Activated CD8-positive, alpha-beta T cell treated with anti-CD3 and anti-CD28 coated beads for 36 hours (primary cell): ENCODE measurements around the gene METAP1D. TPM values are rescaled to one million over a fixed set of nuclear protein-coding genes. Genes with fewer than 3 reads are reported as not detected.

Experiments
- ATAC-seq: fragments of 200-7000 bp; cut with Tn5 transposase; one replicate; pipeline ENCODE4 v1.10.0; 2021; ENCODE audit warnings: mild to moderate bottlenecking, moderate library complexity
- CTCF ChIA-PET: fragments of 350-600 bp; sonication (Branson Sonifier 250); formaldehyde crosslinking; loops from one replicate; lab custom pipeline; 2021; ENCODE audit warnings: antibody characterized with exemption; lab: Charles Lee
- POLR2A ChIA-PET: fragments of 350-600 bp; sonication (Branson Sonifier 250); formaldehyde crosslinking; loops from one replicate; lab custom pipeline; 2021; ENCODE audit warnings: antibody characterized with exemption; lab: Charles Lee
- DNase-seq: peaks from one replicate; pipeline ENCODE4 v3.0.0-alpha.2; 2020
- H3K27ac Mint-ChIP-seq: one replicate; pipeline ENCODE4 v1.8.0; 2021; ENCODE audit warnings: mild to moderate bottlenecking, mixed read lengths
- H3K27me3 Mint-ChIP-seq: one replicate; pipeline ENCODE4 v1.8.0; 2021; ENCODE audit warnings: mixed read lengths
- H3K36me3 Mint-ChIP-seq: one replicate; pipeline ENCODE4 v1.8.0; 2021; ENCODE audit warnings: low read depth, mixed read lengths
- H3K4me1 Mint-ChIP-seq: one replicate; pipeline ENCODE4 v1.8.0; 2021; ENCODE audit warnings: low read depth, mixed read lengths
- H3K4me3 Mint-ChIP-seq: one replicate; pipeline ENCODE4 v1.8.0; 2021; ENCODE audit warnings: mild to moderate bottlenecking, moderate library complexity, mixed read lengths
- H3K9me3 Mint-ChIP-seq: one replicate; pipeline ENCODE4 v1.8.0; 2021; ENCODE audit warnings: mixed read lengths
- intact Hi-C: fragments of 100-400 bp; cut with micrococcal nuclease; formaldehyde crosslinking; loops from one replicate; pipeline ENCODE4 v1.10.0; 2022
- total RNA-seq, 2 experiments: library from RNA; stranded (reverse); gene quantifications; one replicate each; pipeline ENCODE4 v1.2.3, GENCODE V29; 2021
- TF ChIP-seq, protein P1 (sequence below): fragments of 200-600 bp; IDR thresholded peaks from one replicate; pipeline ENCODE4 v1.8.0; 2022; ENCODE audit warnings: antibody characterized with exemption, mild to moderate bottlenecking

Gene METAP1D
- total RNA-seq, 2 experiments from 2014 or later, result 5.4 to 8.8 TPM

DNA sequence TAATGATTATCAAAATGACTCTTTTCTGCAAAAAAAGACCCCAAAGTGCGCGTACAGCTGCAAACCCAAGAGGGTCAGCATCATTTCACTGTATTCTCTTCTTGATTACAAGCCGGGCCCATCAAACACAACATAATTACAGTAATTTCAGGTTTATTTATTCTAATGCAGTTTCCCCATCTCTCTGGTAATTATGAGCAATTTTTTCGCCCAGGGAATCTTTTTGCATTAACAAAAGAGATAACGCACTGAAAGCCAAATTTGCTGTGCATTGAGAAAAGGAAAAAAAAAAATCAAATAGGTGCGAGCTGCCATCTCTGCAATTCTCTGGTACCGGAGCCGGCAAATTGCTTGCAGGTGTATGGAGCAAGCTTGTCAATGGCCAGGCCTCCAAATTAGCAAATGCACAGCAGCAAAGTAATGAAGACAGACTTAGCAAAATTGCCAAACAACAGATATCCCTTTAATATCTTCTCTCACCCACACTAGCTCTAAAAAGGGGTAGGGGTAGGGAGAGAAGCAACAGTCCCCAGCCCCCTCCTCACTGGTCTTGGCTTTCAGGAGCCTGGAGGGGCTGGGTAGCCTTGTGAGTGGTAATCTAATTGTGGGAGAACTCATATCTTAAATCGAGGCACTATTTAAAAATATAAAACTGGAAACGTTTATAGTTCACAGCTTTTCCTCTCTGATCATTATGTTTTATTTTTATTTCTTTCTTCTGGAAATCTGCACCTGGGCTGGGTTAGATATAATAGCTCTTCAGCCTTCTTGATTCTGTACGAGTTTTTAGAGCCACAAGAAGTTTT, 92.2 kb downstream of the METAP1D start:
- intact Hi-C loops, result no loop called here
- H3K4me3 Mint-ChIP-seq, result no peak overlapping the region
- POLR2A ChIA-PET, result interaction anchor here (0.5 to 2.2 kb wide), 2 partner anchors 10 to 12 kb away, joined by 3 to 6 read pairs; no protein-coding TSS in a partner anchor
- ATAC-seq (no peak), DNase-seq (no peak)
- no peak overlapping the region for H3K27ac Mint-ChIP-seq
- H3K9me3 Mint-ChIP-seq, result no peaks in the 10 kb centered on the region
- peaks cover 41% of the 10 kb centered on the region for H3K4me1 Mint-ChIP-seq
- H3K36me3 Mint-ChIP-seq, result no peaks in the 10 kb centered on the region
- TF ChIP-seq, protein P1, sequence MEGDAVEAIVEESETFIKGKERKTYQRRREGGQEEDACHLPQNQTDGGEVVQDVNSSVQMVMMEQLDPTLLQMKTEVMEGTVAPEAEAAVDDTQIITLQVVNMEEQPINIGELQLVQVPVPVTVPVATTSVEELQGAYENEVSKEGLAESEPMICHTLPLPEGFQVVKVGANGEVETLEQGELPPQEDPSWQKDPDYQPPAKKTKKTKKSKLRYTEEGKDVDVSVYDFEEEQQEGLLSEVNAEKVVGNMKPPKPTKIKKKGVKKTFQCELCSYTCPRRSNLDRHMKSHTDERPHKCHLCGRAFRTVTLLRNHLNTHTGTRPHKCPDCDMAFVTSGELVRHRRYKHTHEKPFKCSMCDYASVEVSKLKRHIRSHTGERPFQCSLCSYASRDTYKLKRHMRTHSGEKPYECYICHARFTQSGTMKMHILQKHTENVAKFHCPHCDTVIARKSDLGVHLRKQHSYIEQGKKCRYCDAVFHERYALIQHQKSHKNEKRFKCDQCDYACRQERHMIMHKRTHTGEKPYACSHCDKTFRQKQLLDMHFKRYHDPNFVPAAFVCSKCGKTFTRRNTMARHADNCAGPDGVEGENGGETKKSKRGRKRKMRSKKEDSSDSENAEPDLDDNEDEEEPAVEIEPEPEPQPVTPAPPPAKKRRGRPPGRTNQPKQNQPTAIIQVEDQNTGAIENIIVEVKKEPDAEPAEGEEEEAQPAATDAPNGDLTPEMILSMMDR, result no peak
- H3K27me3 Mint-ChIP-seq, result peaks cover 84% of the 10 kb centered on the region
- CTCF ChIA-PET, result interaction anchor here (0.6 to 3.5 kb wide), 5 partner anchors 10 to 179 kb away, joined by 3 to 32 read pairs (median 3); partner anchors contain the start of gene DLX2

DNA sequence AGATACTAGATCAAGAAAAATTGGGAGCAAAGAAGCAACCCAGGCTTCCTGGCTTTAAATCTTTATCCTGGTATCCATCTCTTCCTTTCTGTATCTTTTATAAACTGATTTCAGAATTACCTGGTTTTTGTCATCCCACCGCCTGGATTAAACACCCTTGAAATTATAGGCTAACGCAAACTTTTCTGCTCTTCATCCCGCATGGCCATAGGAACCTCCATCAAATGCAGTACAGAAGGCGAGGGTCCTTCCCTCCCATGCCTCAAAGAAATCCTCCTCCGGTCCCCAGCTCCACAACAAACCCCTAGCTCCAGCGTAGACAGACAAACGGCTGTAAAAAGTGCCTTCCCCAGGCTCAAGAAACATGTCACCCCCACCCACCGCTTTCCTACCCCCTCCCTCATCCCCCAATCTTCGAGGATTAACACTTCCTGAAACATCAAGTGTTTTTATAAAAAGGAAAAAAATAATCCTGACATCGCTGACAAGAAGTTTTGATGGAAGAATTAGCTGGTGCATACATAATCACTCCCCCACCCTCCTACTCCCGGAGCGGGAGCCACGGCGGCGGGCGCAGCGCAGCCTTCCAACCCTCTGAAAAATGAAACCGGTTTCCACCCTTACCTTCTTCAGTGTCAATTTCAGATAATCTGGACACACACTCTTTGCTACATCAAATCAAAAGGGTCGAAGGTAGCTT, 93.1 kb downstream of the METAP1D start:
- CTCF ChIA-PET, result interaction anchor here (1.0 to 3.5 kb wide), 3 partner anchors 11 to 13 kb away, joined by 4 to 32 read pairs (median 15); partner anchors contain the start of gene DLX2
- TF ChIP-seq, protein P1, result no peak
- Mint-ChIP-seq H3K4me3 (no peak overlapping the region), H3K4me1 (peaks cover 42% of the 10 kb centered on the region), H3K27me3 (peaks cover 84% of the 10 kb centered on the region), H3K27ac (no peak overlapping the region), H3K9me3 (no peaks in the 10 kb centered on the region), H3K36me3 (no peaks in the 10 kb centered on the region)
- POLR2A ChIA-PET, result interaction anchor here (0.5 to 2.2 kb wide), 5 partner anchors 11 to 516 kb away, joined by 3 to 6 read pairs (median 3); no protein-coding TSS in a partner anchor
- no peak for DNase-seq
- intact Hi-C loops, result no loop called here
- no peak for ATAC-seq

DNA sequence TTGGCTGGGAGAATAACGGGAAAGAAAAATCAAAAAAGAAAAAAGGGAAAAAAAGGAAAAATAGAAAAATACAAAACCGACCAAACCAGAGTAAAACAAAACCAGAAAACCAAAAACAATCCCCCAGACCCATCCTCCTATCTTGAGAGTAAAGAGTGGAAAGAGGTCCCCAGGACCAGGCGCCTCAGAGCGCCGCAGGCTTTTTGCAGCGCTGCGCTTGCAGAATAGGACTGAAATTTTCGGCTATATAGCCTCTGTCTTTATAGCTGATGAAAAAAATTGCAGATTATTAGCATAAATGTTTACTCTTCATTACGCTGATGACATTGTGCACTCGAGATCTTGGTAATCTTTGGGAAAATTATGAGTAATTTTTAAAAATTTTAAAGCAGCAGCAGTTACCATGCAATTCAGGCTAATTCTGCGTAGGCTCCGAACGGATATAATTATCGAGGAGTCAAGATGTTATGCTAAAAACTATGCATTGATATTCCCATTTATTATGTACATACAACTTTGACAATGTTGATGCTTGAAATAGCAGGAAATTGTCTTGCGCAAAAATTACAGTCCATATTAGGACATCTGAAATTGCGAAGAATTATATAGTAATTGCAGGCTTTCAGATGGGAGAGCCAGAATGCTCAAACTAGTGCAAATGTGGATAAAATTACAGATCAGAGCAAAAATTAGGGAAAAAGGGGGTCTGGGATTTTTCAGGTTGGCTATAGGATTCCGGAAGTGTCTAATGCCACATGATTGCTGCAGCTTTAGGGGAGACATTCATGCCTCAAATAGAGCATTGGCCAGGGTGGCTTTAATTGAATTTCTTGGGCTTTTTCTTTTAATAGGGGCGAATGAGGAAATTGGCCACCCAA, 93.9 kb downstream of the METAP1D start:
- ChIA-PET CTCF (interaction anchor here (1.0 to 3.5 kb wide), 3 partner anchors 8 to 13 kb away, joined by 4 to 15 read pairs (median 4); partner anchors contain the start of gene DLX1), POLR2A (interaction anchor here (0.6 to 1.6 kb wide), 3 partner anchors 12 to 516 kb away, joined by 3 to 4 read pairs (median 3); no protein-coding TSS in a partner anchor)
- Mint-ChIP-seq H3K9me3 (no peaks in the 10 kb centered on the region), H3K4me1 (peaks cover 38% of the 10 kb centered on the region), H3K36me3 (no peaks in the 10 kb centered on the region), H3K4me3 (peak overlapping the region; percentile 29), H3K27me3 (peaks cover 79% of the 10 kb centered on the region), H3K27ac (no peak overlapping the region)
- no peak for ATAC-seq
- no peak for DNase-seq
- TF ChIP-seq, protein P1, result no peak
- intact Hi-C loops, result no loop called here

DNA sequence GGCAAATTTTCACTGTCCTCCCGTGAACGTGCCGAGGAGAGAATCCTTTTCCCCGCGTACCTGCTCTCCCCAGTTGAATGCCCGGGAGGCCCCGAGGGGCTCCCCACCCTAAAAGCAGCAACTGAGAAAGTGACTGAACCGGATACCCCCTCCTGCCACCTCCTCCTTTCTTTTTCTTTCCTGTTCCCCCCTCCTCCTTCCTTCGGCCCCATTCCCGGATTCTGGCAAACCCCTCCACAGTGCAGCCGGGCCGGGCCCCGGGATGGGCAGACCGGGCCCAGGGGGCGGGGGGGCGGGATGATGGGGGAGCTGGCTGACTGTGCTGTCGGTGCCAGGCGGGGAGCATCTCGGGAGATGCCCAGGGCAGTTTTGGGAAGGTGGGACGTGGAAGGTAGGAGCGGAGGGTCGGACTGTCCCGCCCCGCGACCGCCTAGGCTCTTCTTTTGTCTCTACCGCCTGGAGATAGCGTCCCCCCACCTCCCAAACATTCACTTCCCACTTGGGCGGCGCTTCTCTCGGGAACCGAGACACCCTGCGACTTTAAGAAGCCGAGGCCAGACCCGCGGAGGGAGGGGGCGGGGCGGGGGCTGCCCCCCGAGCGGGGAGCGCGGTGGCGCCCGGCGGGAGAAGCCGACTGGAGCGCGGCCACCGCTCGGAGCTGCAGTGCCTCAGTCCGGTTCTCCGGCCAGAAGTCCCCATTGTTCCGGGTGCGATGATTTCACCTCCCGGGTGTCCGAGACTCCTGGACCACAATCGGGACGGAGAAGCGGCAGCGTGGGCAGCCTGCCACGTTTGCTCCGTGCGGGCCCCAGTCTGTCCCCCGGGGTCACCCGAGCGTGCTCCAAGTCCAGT, 94.8 kb downstream of the METAP1D start:
- intact Hi-C loops, result no loop called here
- TF ChIP-seq, protein P1, result no peak
- Mint-ChIP-seq H3K4me3 (peak overlapping the region; percentile 73), H3K9me3 (no peaks in the 10 kb centered on the region), H3K4me1 (peaks cover 40% of the 10 kb centered on the region), H3K27me3 (peaks cover 77% of the 10 kb centered on the region), H3K27ac (no peak overlapping the region), H3K36me3 (no peaks in the 10 kb centered on the region)
- POLR2A ChIA-PET, result interaction anchor here (1.6 to 1.8 kb wide), 2 partner anchors 12 to 13 kb away, joined by 4 to 6 read pairs; no protein-coding TSS in a partner anchor
- ATAC-seq (no peak), DNase-seq (no peak)
- CTCF ChIA-PET, result interaction anchor here (0.9 to 2.6 kb wide), 4 partner anchors 9 to 33 kb away, joined by 3 to 9 read pairs (median 6); partner anchors contain the start of gene DLX1
